K562 (cell line): ENCODE data around the gene CYP4F12. TPM values are rescaled to one million over a fixed set of nuclear protein-coding genes. Genes with fewer than 3 reads are reported as not detected.

Experiments used
- ATAC-seq: fragments of 200-7000 bp; cut with Tn5 transposase; 3 replicates; pipeline ENCODE4 v1.9.1; 2020; ENCODE audit warnings: moderate library complexity
- BruUV-seq: library from RNA; stranded (reverse); fragments of 400-500 nt; replicated peaks from 2 replicates; lab custom pipeline; 2021; lab: Mats Ljungman, UMichigan
- CTCF ChIA-PET: fragments of 300-600 bp; formaldehyde crosslinking; extraction: SDS; loops from one replicate; lab custom pipeline; 2021; ENCODE audit warnings: low intra/inter-chr PET ratio; lab: Yijun Ruan, JAX
- POLR2A ChIA-PET: fragments of 300-600, 350-650 bp; sonication (Branson Sonifier 250); formaldehyde crosslinking; extraction: SDS; loops from one replicate; lab custom pipeline; 2021; ENCODE audit warnings: antibody characterized with exemption, inconsistent platforms; lab: Yijun Ruan, JAX
- DNase-seq, 4 experiments: peaks; one replicate each; pipeline versions ENCODE4 v3.0.0 to v3.0.0-alpha.2; 2011 to 2018; ENCODE audit warnings: low spot score in 3 of 4, mixed read lengths in 3 of 4; ENCODE audit errors: extremely low read depth in 1 of 4
- FAIRE-seq: peaks from 2 replicates; lab custom pipeline; 2011; peaks lifted over from hg19 to GRCh38; lab: Jason Lieb, UNC
- H2AFZ ChIP-seq: 2 replicates; pipeline ENCODE4 v1.6.0; 2011; ENCODE audit warnings: low read depth, low read length, control low read depth, inconsistent platforms
- H3K27ac ChIP-seq: fragments of 200-600 bp; 3 replicates; pipeline ENCODE4 v1.8.0; 2011; ENCODE audit warnings: low read depth, mild to moderate bottlenecking, control low read depth, inconsistent platforms, low read length, moderate library complexity, mixed read lengths; ENCODE audit errors: extremely low read depth
- H3K27me3 ChIP-seq, 2 experiments: fragments of 300-600 bp in 1 of 2; 2 replicates in 1 of 2; 3 replicates in 1 of 2; pipeline versions ENCODE4 v1.6.0 to v1.8.0; 2011; ENCODE audit warnings: inconsistent platforms in 2 of 2, low read length in 2 of 2, mild to moderate bottlenecking in 1 of 2, mixed read lengths in 1 of 2, moderate library complexity in 1 of 2; ENCODE audit not compliant: control insufficient read depth in 2 of 2, insufficient read depth in 2 of 2
- H3K36me3 ChIP-seq: fragments of 300-600 bp; 3 replicates; pipeline ENCODE4 v1.8.0; 2011; ENCODE audit warnings: mild to moderate bottlenecking, low read length, inconsistent platforms; ENCODE audit not compliant: control insufficient read depth, insufficient read depth
- H3K4me1 ChIP-seq, 2 experiments: fragments of 200-600 bp in 1 of 2; replicated peaks in 1 of 2; 2 replicates in 1 of 2; 3 replicates in 1 of 2; pipeline versions ENCODE4 v1.5.1 to v1.8.0; 2011; ENCODE audit warnings: inconsistent platforms in 2 of 2, low read length in 2 of 2, mild to moderate bottlenecking in 1 of 2, mixed read lengths in 1 of 2, moderate library complexity in 1 of 2; ENCODE audit not compliant: control insufficient read depth in 2 of 2, insufficient read depth in 2 of 2
- H3K4me2 ChIP-seq: 2 replicates; pipeline ENCODE4 v1.6.1; 2011; ENCODE audit warnings: low read length, control low read depth, inconsistent platforms, mixed read lengths; ENCODE audit not compliant: insufficient read depth
- H3K4me3 ChIP-seq: fragments of 200-600 bp; sonication (generic), shearing (Covaris generic); 2 replicates; pipeline ENCODE4 v1.5.1; 2016; ENCODE audit warnings: control low read depth, inconsistent platforms
- H3K79me2 ChIP-seq: fragments of 200-600 bp; 3 replicates; pipeline ENCODE4 v1.8.0; 2011; ENCODE audit warnings: low read length, inconsistent platforms; ENCODE audit not compliant: control insufficient read depth, insufficient read depth
- H3K9ac ChIP-seq, 2 experiments: 2 replicates each; pipeline versions ENCODE4 v1.6.0 to v1.6.1; 2011; ENCODE audit warnings: low read depth in 2 of 2, low read length in 2 of 2, control low read depth in 1 of 2, inconsistent platforms in 1 of 2, mild to moderate bottlenecking in 1 of 2, mixed read lengths in 1 of 2; ENCODE audit not compliant: insufficient read depth in 1 of 2
- H3K9me1 ChIP-seq: one replicate; pipeline ENCODE4 v1.6.0; 2011; ENCODE audit warnings: inconsistent platforms, mild to moderate bottlenecking, low read length, moderate library complexity; ENCODE audit not compliant: control insufficient read depth, insufficient read depth
- H3K9me3 ChIP-seq: replicated peaks from 2 replicates; pipeline ENCODE4 v1.5.1; 2011; ENCODE audit warnings: low read depth, low read length, inconsistent platforms; ENCODE audit not compliant: control insufficient read depth, insufficient read depth
- H4K20me1 ChIP-seq: replicated peaks from 2 replicates; pipeline ENCODE4 v1.6.1; 2011; ENCODE audit warnings: low read length, inconsistent platforms, mixed read lengths; ENCODE audit not compliant: control insufficient read depth, insufficient read depth
- AFF1 ChIP-seq, 2 experiments: fragments of 450-650 bp; IDR thresholded peaks; 2 replicates each; pipeline ENCODE4 v1.6.1; 2018; ENCODE audit warnings: mild to moderate bottlenecking in 2 of 2, low read depth in 1 of 2; ENCODE audit not compliant: partially characterized antibody in 2 of 2
- CBX3 ChIP-seq, 2 experiments: IDR thresholded peaks; 1 replicate in 1 of 2; 2 replicates in 1 of 2; pipeline ENCODE4 v1.6.1; 2012; ENCODE audit warnings: inconsistent platforms in 2 of 2, low read length in 2 of 2, borderline replicate concordance in 1 of 2, control low read depth in 1 of 2
- E2F3 ChIP-seq: fragments of 250-450 bp; sonication (Bioruptor Pico); IDR thresholded peaks from 2 replicates; pipeline ENCODE4 v1.4.0; 2020; ENCODE audit warnings: mild to moderate bottlenecking
- GATAD2B ChIP-seq: fragments of 450-650 bp; IDR thresholded peaks from 2 replicates; pipeline ENCODE4 v1.6.1; 2017; ENCODE audit warnings: mild to moderate bottlenecking, borderline replicate concordance
- HLTF ChIP-seq: fragments of 450-650 bp; IDR thresholded peaks from 2 replicates; pipeline ENCODE4 v1.6.1; 2016
- HMGN3 ChIP-seq: IDR thresholded peaks from 2 replicates; pipeline ENCODE4 v1.6.1; 2011; ENCODE audit warnings: borderline replicate concordance, low read depth, mild to moderate bottlenecking, mixed read lengths, low read length; ENCODE audit not compliant: insufficient read length; ENCODE audit errors: extremely low read depth
- NCOA1 ChIP-seq: fragments of 450-650 bp; IDR thresholded peaks from 2 replicates; pipeline ENCODE4 v1.6.1; 2016; ENCODE audit warnings: low read depth
- POLR3A ChIP-seq: IDR thresholded peaks from 2 replicates; pipeline ENCODE4 v1.6.1; 2011; ENCODE audit warnings: borderline replicate concordance, mild to moderate bottlenecking, moderate library complexity; ENCODE audit not compliant: insufficient read length, insufficient read depth; ENCODE audit errors: extremely low read depth
- POU5F1 ChIP-seq: fragments of 150-350 bp; IDR thresholded peaks from 2 replicates; pipeline ENCODE4 v1.6.1; 2014; ENCODE audit warnings: borderline replicate concordance, low read length, low read depth, mild to moderate bottlenecking; ENCODE audit not compliant: partially characterized antibody
- RBM39 ChIP-seq: fragments of 200-400 bp; formaldehyde crosslinking; optimal IDR thresholded peaks from 2 replicates; pipeline ENCODE3; 2018; ENCODE audit warnings: low read depth, low read length
- ZFP36 ChIP-seq: fragments of 150-350 bp; IDR thresholded peaks from 2 replicates; pipeline ENCODE4 v1.6.1; 2018; ENCODE audit warnings: low read length, low read depth; ENCODE audit not compliant: partially characterized antibody
- ZNF76 ChIP-seq: fragments of 250-450 bp; sonication (Bioruptor Pico); IDR thresholded peaks from 2 replicates; pipeline ENCODE4 v1.4.0; 2020; ENCODE audit warnings: mild to moderate bottlenecking, moderate library complexity, borderline replicate concordance
- WGBS: fragments of 100-300 bp; shearing (Covaris generic); methylation state at CpG from one replicate; pipeline ENCODE4 v1.1.6; 2016; ENCODE audit warnings: low coverage, mixed read lengths; ENCODE audit not compliant: insufficient coverage; ENCODE audit errors: missing lambda C conversion rate; 5-methylcytosine and 5-hydroxymethylcytosine counted together
- in situ Hi-C: fragments of 300-500 bp; cut with MboI; formaldehyde crosslinking; loops from 4 replicates; pipeline ENCODE4 v1.15.0; 2018; ENCODE audit warnings: inconsistent platforms, mixed read lengths
- intact Hi-C: fragments of 100-400 bp; cut with micrococcal nuclease; formaldehyde crosslinking; loops from 2 replicates; pipeline ENCODE4 v1.14.2; 2022
- polyA plus RNA-seq, 8 experiments: library from polyadenylated mRNA; depleted of rRNA in 4 of 8; stranded (reverse) in 5 of 8; unstranded in 3 of 8; fragments of >200 nt; fragmentation: Nextera tagmentation in 2 of 8; fragmentation: Illumina TruSeq in 1 of 8; extraction: Ambion mirVana in 2 of 8; extraction: Trizol in 1 of 8; gene quantifications; 2 replicates each; pipeline versions ENCODE4 v1.2.1 to v1.2.3, GENCODE V29; 2011 to 2014; ENCODE audit warnings: inconsistent platforms in 1 of 8, missing spikeins in 1 of 8
- total RNA-seq, 7 experiments: library from RNA; depleted of rRNA in 6 of 7; stranded (reverse); fragments of >200 nt in 6 of 7; fragmentation: Illumina TruSeq in 2 of 7; extraction: Trizol in 2 of 7; gene quantifications; 2 replicates each; pipeline versions ENCODE4 v1.2.1 to v1.2.3, GENCODE V29; 2011 to 2021; ENCODE audit warnings: low replicate concordance in 1 of 7

Gene CYP4F12
- total and polyA plus RNA-seq, 9 of the 15 experiments (the other 6 are each of a cell fraction or from before 2014, with no cell fraction given), result not detected

- Histone ChIP-seq H3K27ac (no peak overlapping the region), H3K36me3 (no peaks in the 10 kb centered on the region), H3K4me2 (no peak overlapping the region), H4K20me1 (no peaks in the 10 kb centered on the region; the same call in 1 of the 2 replicates), H3K27me3 (no peaks in the 10 kb centered on the region), H3K9me1 (no peaks in the 10 kb centered on the region), H2AFZ (no peak overlapping the region), H3K9ac (no peak overlapping the region), H3K79me2 (no peaks in the 10 kb centered on the region), H3K4me1 (no peaks in the 10 kb centered on the region), H3K9me3 (no peaks in the 10 kb centered on the region), H3K4me3 (no peak overlapping the region)
- CTCF ChIA-PET, result no interaction called here
- POLR2A ChIA-PET, result interaction anchor here (0.7 kb wide), 1 partner anchor 1021 kb away, joined by 3 read pairs; no protein-coding TSS in a partner anchor
- 0% methylated on average over 3 of the region's 3 CpGs for WGBS
- in situ Hi-C loops (no loop called here), intact Hi-C loops (no loop called here)
- no TSS peak for BruUV-seq
- ATAC-seq (no peak), FAIRE-seq (no peak), DNase-seq (no peak)
- no peak for TF ChIP-seq NCOA1
- TF ChIP-seq CBX3 (IDR thresholded peaks at IDR 0.05; ENCODE audit: borderline replicate concordance in 1 of 2, low read length in 2 of 2), result no peak
- no peak for TF ChIP-seq HMGN3
- no peak for TF ChIP-seq ZFP36
- TF ChIP-seq HLTF, result no peak
- TF ChIP-seq GATAD2B, result no peak
- TF ChIP-seq POU5F1, result no peak
- TF ChIP-seq POLR3A, result no peak
- no peak for TF ChIP-seq AFF1 (IDR thresholded peaks at IDR 0.05; ENCODE audit: low read depth in 1 of 2, partially characterized antibody in 2 of 2)
- TF ChIP-seq ZNF76 (CRISPR knock-in tag), result no peak
- TF ChIP-seq RBM39, result no peak
- TF ChIP-seq E2F3, result no peak
These were observed 41.8 kb downstream of the CYP4F12 start for GRCh38 chr19:15714638-15715037.
